Activated T-cell treated with anti-CD3 and anti-CD28 coated beads, Interleukin-2, amount 50 U/mL, for 48 hours (primary cell): Measurements from ENCODE around the gene ZNF3.

Source experiments
- DNase-seq, 2 experiments: peaks; one replicate each; pipeline ENCODE4 v3.0.0-alpha.2; 2020

Gene ZNF3

DNA sequence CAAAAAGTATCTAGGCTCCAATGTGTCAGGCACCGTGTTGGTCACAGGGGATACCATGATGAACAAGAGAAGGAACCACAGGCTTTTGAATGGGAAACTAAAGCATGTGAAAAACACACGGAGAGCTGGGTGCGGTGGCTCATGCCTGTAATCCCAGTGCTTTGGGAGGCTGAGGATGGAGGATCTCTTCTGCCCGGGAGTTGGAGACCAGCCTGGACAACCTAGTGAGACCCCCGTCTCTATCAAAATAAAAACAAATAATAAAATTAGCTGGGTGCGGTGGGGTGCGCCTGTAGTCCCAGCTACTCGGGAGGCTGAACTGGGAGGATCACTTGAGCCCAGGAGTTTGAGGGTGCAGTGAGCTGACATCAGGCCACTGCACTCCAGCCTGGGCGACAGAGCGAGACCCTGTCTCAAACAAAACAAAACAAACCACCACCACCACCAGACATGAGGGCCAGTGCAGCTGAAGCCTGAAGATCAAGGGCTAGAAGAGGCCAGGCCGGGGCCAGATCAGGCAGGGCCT is 6.6 kb upstream of the ZNF3 start:
- DNase-seq: no peak

DNA sequence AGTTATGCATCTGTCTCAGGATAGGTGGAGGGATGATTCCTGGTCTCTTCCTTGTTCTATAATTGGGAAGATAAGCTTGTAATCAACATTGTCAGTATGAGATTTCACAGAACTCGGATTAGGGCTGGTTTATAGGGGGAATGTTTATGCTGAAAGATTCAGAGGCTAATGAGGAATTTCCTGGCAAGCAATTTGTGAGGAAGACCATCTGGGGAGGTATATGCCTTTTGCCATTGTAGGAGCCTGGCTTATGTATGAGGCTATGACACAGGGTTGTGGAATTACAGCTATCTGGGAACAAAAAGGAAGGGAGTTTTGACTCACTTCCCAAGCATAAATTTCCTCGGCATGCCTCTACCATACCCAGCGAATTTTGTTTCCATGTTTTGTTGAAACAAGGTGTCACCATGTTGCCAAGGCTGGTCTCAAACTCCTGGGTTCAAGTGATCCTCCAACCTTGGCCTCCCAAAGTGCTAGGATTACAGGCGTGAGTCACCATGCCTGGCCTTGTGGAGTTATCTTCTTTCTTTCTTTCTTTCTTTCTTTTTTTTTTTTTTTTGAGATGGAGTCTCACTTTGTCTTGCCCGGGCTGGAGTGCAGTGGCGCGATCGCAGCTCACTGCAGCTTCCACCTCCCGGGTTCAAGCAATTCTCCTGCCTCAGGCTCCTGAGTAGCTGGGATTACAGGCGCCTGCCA is 5.7 kb upstream of the ZNF3 start:
- no peak for DNase-seq

DNA sequence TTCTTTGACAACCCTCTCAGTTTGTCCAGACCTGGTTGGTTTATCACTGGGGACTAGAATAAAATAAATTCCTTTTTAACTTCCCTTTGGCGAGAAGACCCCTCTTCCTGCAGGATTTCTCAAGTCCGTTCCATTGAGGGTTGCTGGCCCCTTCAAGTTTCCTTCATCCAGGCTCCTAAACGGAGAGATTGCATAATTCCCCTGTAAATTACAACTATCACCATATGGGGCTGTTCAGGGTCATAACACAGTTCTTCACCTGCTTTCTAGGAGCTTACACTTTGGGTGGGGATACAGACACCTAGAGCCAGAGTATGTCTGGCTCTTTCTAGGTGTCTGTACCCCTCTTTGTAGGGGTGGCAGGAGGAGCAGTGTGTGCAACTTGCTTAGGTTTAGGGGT is 4.0 kb upstream of the ZNF3 start:
- no peak for DNase-seq

DNA sequence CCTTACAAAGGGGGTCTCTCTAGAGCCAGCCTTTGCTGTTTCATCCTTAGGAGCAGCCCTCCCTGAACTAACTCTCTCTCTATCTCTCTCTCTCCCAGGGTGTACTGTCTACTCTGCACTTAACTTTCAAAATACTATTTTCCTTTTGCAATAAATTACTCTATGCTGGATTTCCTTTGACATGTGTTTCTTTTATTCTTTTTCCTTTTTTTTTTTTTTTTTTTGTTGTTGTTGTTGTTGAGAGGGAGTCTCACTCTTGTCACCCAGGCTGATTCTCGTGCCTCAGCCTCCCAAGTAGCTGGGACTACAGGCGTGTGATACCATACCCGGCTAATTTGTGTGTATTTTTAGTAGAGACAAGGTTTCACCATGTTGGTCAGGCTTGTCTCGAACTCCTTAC is 1.5 kb upstream of the ZNF3 start:
- no peak for DNase-seq

DNA sequence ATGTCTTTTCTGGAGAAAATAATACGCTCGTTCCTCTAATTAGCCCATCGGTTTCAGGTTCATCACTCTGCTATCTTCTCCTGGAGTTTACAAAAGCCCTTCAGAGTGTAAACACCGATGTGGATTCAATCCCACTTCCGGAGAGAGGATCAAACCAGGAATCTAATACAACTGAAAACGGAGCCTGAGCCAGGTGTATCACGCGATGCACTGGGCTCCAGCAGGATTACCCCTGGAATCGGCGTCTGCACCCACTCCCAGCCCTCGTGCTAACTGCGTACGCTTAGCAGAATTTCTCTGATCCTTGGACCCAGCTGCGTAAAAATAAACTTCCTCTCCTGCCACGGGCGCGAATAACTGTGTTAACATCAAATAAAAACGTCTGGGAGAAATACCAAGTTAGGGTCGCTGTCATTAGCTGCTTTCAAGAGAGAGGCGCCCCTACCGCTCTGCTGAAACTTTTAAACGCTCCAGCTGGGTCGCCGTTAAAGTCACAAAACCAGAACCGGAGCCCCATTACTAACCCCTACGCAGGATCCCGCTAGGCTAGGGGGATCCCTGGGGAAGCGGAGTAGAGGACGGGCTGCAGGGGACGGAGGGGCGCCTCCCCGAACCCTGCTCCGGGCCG is 502 bp downstream of the ZNF3 start:
- DNase-seq: no peak

DNA sequence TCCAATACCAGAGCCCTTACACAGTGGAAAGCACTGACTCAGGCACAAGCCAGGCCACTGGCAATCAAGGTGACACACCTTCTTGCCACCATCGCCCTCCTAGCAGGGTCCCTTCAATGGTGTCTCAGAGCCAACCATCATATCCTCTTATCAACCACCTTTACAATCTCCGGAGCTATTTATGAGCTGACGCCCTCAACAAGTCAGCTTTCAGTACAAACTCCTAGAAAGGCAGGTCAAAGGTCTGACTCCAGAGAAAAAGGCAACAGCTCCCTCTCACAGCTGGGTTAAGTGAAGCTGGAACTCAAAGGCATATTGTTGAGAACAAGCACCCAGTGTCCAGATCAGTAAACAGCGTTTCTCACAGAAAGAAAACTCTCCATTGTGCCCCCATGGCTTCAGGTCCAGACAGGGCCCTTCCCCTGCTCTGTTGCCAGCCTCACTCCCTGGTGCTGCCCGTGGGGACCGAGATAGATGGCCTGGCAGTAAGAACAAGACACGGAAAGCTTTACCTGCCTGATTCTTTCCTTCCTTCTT is 2.4 kb downstream of the ZNF3 start:
- DNase-seq: no peak

DNA sequence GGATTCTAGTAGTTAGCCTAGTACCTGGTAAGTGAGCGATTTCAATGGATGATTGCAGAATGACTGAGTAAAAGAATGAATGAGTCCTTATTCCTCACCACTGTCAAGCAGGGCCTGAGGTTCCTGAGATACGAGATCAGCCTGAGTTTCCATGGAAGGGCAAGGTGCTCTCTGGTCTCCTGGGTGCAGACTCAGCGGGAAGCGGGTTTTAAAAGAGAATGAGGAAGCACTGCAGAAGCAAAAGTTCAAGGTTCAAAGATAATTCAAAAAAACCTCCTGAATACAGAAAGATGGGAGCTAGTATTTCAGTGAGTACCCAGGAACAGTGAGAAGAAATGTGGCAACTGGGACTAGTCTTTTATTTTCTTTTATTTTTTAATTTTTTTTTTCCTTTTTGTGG is 4.3 kb downstream of the ZNF3 start:
- no peak for DNase-seq

DNA sequence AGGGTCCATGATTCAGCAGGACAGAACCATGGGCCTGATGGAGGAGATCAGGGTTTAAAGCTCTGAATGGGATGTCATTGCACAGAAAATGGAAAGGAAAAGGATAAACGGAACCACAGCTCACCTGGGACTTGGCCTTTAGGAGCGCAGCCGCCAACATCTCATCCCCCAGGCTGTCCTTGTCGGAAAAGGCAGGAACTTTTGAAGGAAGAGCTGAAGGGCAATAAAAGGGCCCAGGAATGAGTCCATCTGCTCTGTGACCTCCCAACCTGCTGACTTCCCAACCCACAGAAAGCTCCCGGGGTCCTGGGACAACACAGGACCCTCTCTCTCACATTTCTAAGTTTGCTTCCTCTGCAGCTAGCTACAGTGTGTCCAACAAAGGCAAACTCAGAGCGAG is 6.1 kb downstream of the ZNF3 start:
- no peak for DNase-seq

DNA sequence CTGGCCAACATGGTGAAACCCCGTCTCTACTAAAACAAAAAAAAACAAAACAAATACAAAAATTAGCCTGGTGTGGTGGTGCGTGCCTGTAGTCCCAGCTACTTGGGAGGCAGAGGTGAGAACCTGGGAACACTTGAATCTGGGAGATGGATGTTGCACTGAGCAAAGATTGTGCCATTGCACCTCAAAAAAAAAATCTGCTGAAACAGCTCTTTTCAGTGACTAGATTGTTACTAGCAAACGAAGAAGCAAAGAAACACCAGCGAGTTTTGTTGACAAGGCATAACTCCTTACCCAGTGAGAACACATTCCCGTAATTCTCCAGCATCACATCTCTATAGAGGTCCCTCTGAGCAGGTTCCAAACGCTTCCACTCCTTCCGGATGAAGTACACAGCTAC is 6.7 kb downstream of the ZNF3 start:
- no peak for DNase-seq

DNA sequence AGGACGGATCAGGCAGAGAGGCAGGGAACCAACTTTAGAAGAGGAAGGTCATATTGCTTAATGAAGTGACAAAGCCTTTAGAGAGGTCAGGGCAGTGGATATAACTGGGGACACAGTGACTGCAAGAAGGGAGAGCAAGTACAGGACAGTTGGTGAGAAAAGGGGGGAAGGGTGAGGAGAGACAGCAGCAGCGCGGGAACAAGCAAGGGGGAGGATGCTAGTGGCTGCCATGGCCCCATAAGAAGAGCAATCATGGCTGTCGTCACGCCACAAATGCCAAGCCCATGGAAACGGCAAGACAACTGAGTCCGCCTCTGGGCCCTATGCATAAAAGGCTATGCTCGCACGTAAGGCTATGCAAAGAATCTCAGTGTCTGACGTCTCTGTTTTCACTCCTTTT is 9.1 kb downstream of the ZNF3 start:
- no peak for DNase-seq

DNA sequence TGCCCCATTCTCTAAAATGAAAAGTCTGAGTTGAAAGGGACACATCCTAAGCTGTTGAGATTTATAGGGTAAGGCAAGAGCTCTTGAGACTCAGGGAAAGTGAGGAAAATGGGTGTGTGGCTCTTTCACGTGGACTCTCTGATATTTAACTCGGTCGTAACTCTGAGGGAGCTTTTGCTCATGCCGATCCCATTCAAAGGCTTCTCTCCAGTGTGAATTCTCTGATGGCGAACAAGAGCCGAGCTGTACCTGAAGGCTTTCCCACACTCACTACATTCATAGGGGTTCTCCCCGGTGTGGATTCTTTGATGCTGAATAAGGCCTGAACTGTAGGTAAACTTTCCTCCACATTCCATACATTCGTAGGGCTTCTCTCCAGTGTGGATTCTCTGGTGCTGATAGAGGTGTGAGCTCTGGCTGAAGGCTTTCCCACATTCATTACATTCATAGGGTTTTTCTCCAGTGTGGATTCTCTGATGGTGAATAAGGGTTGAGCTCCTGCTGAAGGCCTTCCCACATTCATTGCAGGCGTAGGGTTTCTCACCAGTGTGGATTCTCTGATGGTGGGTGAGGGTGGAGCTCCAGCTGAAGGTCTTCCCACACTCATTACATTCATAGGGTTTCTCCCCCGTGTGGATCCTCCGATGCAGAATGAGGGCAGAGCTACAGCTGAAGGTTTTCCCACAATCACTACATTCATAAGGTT is 10.4 kb downstream of the ZNF3 start:
- DNase-seq: peak in 1 of 2 experiments; percentile 24

DNA sequence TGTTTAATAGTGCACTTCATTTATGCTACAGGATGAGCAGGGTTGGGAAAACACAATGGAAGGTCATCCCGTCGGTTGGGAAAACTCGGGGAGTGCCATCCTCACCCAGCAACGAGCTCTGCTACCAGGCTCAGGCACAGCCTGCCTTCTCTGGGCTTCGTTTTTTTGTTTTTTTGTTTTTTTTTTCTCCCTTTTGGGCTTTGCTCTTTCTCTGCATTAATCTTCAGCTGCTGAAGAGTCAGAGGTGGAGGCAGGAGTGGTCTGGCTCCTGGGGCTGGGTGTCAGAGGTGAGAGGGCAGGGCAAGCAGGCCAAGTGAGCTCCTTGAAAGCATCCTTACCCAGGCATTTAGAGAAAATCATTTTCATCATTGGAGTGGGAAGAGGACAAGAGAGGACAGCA is 11.5 kb downstream of the ZNF3 start:
- DNase-seq: no peak

DNA sequence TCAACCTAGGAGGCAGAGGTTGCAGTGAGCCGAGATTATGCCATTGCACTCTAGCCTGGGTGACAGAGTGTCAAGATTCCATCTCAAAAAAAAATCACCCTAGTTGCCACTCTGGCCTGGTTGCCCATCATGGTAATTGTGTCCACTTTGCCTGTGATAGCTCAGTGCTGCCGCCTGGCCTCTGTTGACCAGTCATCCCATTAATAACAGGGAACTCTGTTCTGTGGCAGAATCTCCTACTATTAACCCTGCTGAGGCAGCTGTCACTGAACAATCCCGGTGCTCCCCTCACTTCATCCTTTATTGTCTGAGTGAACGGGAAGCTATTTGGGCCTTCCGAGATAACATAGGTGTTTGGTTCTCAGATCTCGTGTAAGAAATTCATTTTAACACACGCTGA is 14.6 kb downstream of the ZNF3 start:
- DNase-seq: no peak

DNA sequence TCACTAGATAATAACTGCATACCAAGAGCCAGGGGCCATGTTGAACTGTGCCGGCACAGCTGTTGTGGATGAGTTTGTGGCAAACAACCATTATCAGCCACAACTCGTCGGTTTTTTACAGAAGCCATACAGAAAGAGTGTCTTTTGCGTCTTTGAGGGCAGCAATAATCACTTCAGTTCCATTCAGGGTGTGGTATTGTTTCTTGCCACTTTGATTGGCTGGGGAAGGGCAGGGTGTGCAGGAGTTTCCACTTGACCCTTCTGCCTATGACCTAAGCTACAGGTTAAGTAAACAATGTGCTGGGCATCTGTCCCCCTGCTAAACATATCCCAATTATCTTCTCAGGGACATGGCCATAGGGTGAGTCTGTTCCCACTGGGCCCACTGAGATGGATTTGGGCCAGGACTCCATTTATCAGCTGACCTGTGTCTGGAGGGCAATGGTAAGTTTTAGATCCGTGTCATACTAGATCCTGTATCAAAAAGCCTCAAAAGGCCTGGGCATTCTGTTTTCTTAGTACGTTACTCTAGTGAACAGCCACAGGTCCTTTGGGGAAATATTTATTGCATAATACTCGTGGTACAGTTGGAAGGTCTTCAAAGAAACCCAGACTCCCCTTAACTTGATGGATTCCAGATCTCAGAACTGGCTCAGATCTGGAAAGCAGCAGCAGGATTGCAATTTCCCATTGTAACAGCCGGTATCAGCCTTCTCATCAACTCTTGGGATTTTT is 15.9 kb downstream of the ZNF3 start:
- no peak for DNase-seq

DNA sequence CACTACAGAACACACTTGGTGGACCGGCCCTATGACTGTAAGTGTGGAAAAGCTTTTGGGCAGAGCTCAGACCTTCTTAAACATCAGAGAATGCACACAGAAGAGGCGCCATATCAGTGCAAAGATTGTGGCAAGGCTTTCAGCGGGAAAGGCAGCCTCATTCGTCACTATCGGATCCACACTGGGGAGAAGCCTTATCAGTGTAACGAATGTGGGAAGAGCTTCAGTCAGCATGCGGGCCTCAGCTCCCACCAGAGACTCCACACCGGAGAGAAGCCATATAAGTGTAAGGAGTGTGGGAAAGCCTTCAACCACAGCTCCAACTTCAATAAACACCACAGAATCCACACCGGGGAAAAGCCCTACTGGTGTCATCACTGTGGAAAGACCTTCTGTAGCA is 17.4 kb downstream of the ZNF3 start:
- no peak for DNase-seq

DNA sequence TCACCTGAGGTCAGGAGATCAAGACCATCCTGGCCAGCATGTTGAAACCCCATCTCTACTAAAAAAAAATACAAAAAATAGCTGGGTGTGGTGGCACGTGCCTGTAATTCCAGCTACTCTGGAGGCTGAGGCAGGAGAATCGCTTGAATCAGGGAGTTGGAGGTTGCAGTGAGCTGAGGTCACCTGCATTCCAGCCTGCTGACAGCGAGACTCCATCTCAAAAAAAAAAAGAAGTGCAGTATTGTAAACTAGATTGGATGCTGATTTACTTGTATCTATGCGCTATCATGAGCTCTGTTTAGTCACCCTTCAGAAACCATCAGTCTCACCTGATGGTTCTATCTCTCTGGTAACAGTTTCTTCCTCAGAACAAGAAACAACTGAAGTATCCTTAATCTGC is 18.1 kb downstream of the ZNF3 start:
- DNase-seq: no peak

DNA sequence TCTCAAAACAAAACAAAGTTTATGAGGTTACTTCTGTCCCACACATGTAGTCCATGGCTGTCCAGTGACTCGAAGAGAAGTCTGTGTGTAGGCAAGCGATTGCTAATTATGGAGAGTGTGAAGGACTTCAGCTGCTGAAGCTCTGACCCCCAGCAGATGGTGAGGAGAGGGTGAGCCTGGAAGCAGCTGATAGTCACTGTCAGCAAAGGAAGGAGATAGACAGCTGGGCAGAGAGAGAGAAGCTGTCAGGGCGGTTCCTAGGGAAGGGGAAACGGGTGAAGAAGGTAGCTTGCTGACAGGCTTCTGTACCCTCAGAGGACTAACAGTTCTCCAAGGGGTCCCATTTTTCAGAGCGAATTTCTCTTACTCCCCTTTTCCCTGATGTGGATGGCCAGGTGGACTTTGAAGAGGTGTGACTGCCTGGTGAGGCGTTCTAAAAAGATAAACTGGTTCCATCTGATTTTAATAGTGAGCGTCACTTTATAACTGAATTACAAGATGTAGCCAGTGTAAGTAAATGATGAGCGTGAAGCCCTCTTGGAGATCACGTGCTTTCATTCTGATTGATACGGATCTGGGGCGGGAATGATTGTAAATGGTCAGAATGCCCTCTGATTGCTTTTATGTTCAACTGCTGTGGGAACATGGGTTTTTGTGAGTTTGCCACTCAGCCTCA is 19.9 kb downstream of the ZNF3 start:
- no peak for DNase-seq

DNA sequence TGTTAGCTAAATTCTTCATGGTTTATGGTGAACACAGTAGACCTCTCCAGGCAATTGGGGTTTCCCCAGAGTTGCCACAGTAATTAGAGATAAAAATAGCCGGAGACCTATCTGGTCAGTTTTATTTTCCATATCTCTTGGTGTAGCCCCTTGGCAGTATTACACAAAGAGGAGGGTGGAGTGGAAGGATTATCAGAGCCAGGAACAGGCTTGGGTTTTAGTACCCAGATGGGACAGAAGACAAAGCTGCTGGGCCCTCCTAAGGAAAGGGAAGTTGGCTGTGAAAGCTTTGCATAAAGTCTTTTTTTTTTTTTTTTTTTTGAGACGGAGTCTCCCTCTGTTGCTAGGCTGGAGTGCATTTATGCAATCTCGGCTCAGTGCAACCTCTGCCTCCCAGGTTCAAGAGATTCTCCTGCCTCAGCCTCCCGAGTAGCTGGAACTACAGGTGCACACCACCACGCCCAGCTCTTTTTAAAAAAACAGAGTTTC is 22.2 kb downstream of the ZNF3 start:
- no peak for DNase-seq

DNA sequence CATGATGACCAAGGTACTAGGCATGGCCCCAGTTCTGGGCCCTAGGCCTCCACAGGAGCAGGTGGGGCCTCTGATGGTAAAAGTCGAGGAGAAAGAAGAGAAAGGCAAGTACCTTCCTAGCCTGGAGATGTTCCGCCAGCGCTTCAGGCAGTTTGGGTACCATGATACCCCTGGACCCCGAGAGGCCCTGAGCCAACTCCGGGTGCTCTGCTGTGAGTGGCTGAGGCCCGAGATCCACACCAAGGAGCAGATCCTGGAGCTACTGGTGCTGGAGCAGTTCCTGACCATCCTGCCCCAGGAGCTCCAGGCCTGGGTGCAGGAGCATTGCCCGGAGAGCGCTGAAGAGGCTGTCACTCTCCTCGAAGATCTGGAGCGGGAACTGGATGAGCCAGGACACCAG is 24.5 kb downstream of the ZNF3 start:
- DNase-seq: no peak

DNA sequence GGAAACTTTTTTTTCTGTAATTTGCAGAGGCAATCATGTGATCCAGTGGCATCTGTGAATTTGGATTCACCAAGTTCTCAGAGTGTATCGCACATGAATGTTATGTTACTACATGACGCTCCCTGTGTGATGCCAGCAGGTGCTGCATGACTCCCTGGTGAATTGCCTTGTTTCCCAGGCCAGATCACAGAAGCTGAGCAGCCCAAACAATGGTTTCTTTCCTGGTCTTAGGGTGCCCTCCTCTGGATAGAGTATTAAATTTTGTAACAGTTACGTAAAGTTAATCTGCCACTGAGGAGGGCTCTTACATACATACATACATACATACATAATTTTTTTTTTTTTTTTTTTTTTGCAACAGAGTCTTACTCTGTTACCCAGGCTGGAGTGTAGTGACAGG is 28.3 kb downstream of the ZNF3 start:
- DNase-seq: no peak

DNA sequence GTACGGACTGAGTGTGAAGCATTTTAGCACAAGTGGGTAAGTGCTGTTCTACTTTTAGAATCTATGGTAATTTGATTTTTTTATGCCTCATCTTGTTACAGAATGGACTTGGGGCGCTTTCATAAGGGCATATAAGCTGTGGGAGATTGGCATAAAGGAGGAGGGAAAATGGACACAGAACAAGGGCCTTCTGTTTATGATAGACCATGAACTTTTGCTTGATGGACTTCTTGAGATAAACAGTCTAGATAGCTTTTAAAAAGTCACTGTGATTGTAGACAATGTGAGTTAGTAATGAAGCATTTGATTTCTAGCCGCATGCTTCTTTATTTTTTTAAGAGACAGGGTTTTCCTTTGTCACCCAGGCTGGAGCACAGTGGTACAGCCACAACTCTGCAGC is 29.9 kb downstream of the ZNF3 start:
- DNase-seq: no peak
